ENCODE results near the gene UBFD1. TPM values are rescaled to one million over a fixed set of nuclear protein-coding genes. Genes with fewer than 3 reads are reported as not detected.

The UBFD1 gene
- polyA plus RNA-seq, 2 of the 4 experiments (the other 2 are of a cell fraction): 60.0 to 78.0 TPM

DNA sequence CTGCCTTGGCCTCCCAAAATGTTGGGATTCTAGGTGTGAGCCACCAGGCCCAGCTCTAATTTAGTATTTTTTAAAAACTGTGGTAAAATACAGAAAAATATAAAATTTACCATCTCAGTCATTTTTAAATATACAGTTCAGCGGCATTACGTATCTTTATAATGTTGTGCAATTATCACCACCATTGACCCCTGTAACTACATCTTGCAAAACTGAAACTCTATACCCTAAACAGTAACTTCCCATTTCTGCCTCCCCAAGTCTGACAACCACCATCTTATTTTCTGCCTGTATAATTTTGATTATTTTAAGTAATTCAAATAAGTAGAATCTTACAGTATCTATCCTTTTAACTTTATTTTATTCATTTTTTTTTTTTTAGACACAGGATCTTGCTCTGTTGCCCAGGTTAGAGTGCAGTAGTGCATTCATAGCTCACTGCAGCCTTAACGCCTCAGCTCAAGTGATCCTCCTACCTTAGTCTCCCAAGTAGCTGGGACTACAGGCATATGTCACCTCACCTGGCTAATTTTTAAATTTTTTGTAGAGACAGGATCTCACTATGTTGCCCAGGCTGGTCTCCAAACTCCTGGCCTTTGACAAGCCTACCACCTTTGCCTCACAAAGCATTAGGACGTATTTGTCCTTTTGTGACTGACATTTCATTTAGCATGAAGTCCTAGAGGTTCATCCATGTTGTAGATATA is 36.3 kb upstream of the UBFD1 start (continued):
- TF ChIP-seq PBX3 (IDR thresholded peaks at IDR 0.05) (no peak), MYC (IDR thresholded peaks at IDR 0.05; ENCODE audit: borderline replicate concordance, low read length) (no peak)

- FAIRE-seq (no peak), ATAC-seq (no peak), DNase-seq (ENCODE audit: low read depth in 1 of 2, low spot score in 1 of 2) (no peak)
- H3K4me3 ChIP-seq: no peak overlapping the region
- H3K27ac ChIP-seq: no peak overlapping the region
- POLR2A ChIA-PET: no interaction called here
- TF ChIP-seq CHD4 (IDR thresholded peaks at IDR 0.05; ENCODE audit: borderline replicate concordance) (no peak), KDM1A (IDR thresholded peaks at IDR 0.05; ENCODE audit: low read depth) (no peak), FOSL2 (IDR thresholded peaks at IDR 0.05) (no peak), FOSL2 (CRISPR knock-in tag; IDR thresholded peaks at IDR 0.05) (no peak), PHF8 (IDR thresholded peaks at IDR 0.05; ENCODE audit: borderline replicate concordance, low read depth) (no peak), SMC3 (IDR thresholded peaks at IDR 0.05) (no peak), ZFP36 (IDR thresholded peaks at IDR 0.05; ENCODE audit: borderline replicate concordance, partially characterized antibody) (no peak), ESRRA (IDR thresholded peaks at IDR 0.05; ENCODE audit: borderline replicate concordance, low read length) (no peak), CBX8 (IDR thresholded peaks at IDR 0.05) (no peak), ZC3H11A (IDR thresholded peaks at IDR 0.05) (no peak), HES2 (IDR thresholded peaks at IDR 0.05) (no peak), TP53 (CRISPR knock-in tag; IDR thresholded peaks at IDR 0.05) (no peak), HDAC2 (IDR thresholded peaks at IDR 0.05) (no peak), MAZ (IDR thresholded peaks at IDR 0.05; ENCODE audit: borderline replicate concordance, low read depth, low read length) (no peak), HOXB5 (CRISPR knock-in tag; IDR thresholded peaks at IDR 0.05) (no peak), CBX2 (IDR thresholded peaks at IDR 0.05; ENCODE audit: borderline replicate concordance, low read depth) (no peak), NPAS2 (CRISPR knock-in tag; IDR thresholded peaks at IDR 0.05; ENCODE audit: borderline replicate concordance) (no peak), KDM5A (IDR thresholded peaks at IDR 0.05) (no peak)
- TF ChIP-seq, protein P1, sequence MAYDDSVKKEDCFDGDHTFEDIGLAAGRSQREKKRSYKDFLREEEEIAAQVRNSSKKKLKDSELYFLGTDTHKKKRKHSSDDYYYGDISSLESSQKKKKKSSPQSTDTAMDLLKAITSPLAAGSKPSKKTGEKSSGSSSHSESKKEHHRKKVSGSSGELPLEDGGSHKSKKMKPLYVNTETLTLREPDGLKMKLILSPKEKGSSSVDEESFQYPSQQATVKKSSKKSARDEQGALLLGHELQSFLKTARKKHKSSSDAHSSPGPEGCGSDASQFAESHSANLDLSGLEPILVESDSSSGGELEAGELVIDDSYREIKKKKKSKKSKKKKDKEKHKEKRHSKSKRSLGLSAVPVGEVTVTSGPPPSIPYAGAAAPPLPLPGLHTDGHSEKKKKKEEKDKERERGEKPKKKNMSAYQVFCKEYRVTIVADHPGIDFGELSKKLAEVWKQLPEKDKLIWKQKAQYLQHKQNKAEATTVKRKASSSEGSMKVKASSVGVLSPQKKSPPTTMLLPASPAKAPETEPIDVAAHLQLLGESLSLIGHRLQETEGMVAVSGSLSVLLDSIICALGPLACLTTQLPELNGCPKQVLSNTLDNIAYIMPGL (CRISPR knock-in tag; IDR thresholded peaks at IDR 0.05; ENCODE audit: borderline replicate concordance): no peak
- TF ChIP-seq, protein P2, sequence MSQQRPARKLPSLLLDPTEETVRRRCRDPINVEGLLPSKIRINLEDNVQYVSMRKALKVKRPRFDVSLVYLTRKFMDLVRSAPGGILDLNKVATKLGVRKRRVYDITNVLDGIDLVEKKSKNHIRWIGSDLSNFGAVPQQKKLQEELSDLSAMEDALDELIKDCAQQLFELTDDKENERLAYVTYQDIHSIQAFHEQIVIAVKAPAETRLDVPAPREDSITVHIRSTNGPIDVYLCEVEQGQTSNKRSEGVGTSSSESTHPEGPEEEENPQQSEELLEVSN (IDR thresholded peaks at IDR 0.05; ENCODE audit: borderline replicate concordance, low read depth): no peak
- TF ChIP-seq, protein P3, sequence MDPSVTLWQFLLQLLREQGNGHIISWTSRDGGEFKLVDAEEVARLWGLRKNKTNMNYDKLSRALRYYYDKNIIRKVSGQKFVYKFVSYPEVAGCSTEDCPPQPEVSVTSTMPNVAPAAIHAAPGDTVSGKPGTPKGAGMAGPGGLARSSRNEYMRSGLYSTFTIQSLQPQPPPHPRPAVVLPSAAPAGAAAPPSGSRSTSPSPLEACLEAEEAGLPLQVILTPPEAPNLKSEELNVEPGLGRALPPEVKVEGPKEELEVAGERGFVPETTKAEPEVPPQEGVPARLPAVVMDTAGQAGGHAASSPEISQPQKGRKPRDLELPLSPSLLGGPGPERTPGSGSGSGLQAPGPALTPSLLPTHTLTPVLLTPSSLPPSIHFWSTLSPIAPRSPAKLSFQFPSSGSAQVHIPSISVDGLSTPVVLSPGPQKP (IDR thresholded peaks at IDR 0.05; ENCODE audit: low read depth, low read length): no peak
- no peak overlapping the region for H3K4me2 ChIP-seq
- 94% methylated on average over 4 of the region's 4 CpGs for WGBS (ENCODE audit: missing lambda C conversion rate)
- CTCF ChIA-PET: interaction anchor here (1.0 to 3.2 kb wide), 2 partner anchors 7 to 9 kb away, joined by 3 to 9 read pairs; no protein-coding TSS in a partner anchor
- no peaks in the 10 kb centered on the region for H3K4me1 ChIP-seq
- no peaks in the 10 kb centered on the region for H3K9me3 ChIP-seq
These were observed 35.6 kb upstream of the UBFD1 start for GRCh38 chr16:23521965-23522364.

Data from A549 (cell line).